Mucosa of stomach (tissue), 1 donor: ENCODE measurements around the gene RPS14.

Experiments
- H3K27me3 ChIP-seq: one replicate; pipeline ENCODE4 v1.7.0; 2013; ENCODE audit warnings: mild to moderate bottlenecking, low read length; ENCODE audit not compliant: control insufficient read depth, insufficient read depth
- H3K36me3 ChIP-seq: one replicate; pipeline ENCODE4 v1.7.0; 2013; ENCODE audit warnings: low read length; ENCODE audit not compliant: control insufficient read depth, insufficient read depth
- H3K4me1 ChIP-seq: one replicate; pipeline ENCODE4 v1.7.0; 2013; ENCODE audit warnings: mild to moderate bottlenecking, low read length; ENCODE audit not compliant: control insufficient read depth, insufficient read depth
- H3K4me3 ChIP-seq: one replicate; pipeline ENCODE4 v1.7.0; 2013; ENCODE audit warnings: low read length
- H3K9ac ChIP-seq: one replicate; pipeline ENCODE4 v1.7.0; 2013; ENCODE audit warnings: mild to moderate bottlenecking, low read length, moderate library complexity
- H3K9me3 ChIP-seq: one replicate; pipeline ENCODE4 v1.7.0; 2013; ENCODE audit warnings: mild to moderate bottlenecking, low read length, moderate library complexity; ENCODE audit not compliant: control insufficient read depth
- donor health status: Pancreatic carcinoma.

RPS14 gene

DNA sequence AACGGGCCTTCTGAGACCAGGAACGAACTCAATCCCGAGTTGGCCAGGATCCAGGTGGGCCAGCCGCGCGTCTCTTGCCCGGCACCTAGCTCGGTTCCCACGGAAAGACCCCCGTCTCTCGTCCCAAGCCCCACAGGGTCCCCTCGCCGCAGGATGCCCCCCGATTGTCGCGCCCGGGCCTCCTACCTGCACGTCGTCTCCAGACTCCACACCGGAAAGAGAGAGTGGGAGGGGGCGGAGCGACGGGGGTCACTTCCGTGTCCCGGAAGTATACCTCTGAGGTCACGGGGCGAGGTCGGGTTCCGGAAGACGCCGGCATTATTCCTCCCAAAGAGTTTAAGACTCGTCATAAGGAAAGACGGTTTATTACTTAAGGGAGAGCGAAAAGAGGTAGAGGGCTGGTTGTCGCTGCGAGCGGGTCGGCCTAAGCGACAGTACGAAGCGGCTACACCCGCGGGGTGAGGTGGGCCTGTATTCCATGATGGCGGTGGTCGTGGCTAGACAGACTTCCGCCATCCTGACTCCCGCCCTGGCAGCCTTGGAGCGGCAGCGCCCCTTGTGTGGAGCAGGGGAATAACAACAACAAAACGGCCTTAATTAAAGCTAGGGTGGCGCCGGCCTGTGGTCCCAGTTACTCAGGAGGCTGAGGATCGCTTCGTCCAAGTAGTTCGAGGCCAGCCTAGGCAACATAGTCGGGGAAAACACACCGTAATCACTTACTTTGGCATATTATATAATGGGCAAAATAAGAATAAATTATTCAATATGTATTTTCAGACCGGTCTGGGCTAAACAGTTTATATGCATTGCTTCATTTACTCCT is at the start of gene RPS14:
Gene RPS14 (minus strand): TSS at position 223 of the 823 bp plus-strand sequence. CDS start 2,006 bp downstream, outside the sequence.
- Histone ChIP-seq H3K9me3 (no peaks in the 10 kb centered on the region), H3K27me3 (no peaks in the 10 kb centered on the region), H3K36me3 (peaks cover 18% of the 10 kb centered on the region), H3K4me1 (peaks cover 13% of the 10 kb centered on the region), H3K4me3 (peak within 1 kb of the TSS; percentile 72), H3K9ac (peak within 1 kb of the TSS; percentile 90)

DNA sequence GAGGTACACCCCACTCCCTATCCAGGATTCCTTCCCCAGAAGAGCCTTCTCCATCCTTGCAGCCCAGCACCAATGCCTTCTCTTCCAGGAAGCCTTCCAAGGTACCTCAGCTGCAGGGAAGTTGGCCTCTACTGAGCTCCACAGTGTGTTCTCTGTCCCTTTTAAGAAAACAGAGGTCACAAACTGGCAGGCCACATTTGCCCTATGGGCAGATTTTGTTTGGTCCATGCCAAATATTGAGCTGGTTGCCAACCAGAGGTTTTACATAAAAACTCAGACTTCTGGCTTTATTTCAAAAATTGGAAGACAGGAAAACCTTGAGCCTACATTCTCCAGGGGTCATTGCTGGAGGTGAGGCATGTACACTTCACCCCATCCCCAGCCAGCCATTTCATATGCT is 49.4 kb upstream of the RPS14 start:
- H3K4me1 ChIP-seq: peaks cover 58% of the 10 kb centered on the region
- no peak overlapping the region for H3K4me3 ChIP-seq
- H3K9me3 ChIP-seq: no peaks in the 10 kb centered on the region
- H3K36me3 ChIP-seq: no peaks in the 10 kb centered on the region
- no peak overlapping the region for H3K9ac ChIP-seq
- H3K27me3 ChIP-seq: no peaks in the 10 kb centered on the region

DNA sequence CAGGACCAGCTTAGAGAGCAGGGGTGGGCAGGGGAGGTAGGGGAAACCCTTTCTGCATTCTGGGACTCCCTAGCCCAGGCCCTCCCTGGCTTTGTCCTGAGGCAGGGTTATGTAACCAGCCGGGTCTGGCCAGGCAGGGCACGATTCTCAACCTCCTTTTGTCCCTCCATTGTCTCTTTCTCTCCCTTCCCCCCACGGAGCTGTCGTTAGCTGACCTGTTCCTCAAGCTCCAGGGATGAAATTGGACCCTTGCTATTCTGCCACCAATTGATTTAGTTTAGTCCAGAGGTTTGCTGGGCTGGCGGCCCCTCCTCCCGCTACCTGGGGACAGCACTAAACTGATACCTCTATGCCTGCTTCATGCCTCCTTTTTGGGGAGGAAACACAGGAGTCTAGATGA is 49.0 kb upstream of the RPS14 start:
- H3K4me1 ChIP-seq: peaks cover 53% of the 10 kb centered on the region
- no peak overlapping the region for H3K4me3 ChIP-seq
- no peaks in the 10 kb centered on the region for H3K36me3 ChIP-seq
- peak overlapping the region; percentile 8 for H3K9ac ChIP-seq
- no peaks in the 10 kb centered on the region for H3K27me3 ChIP-seq
- no peaks in the 10 kb centered on the region for H3K9me3 ChIP-seq

DNA sequence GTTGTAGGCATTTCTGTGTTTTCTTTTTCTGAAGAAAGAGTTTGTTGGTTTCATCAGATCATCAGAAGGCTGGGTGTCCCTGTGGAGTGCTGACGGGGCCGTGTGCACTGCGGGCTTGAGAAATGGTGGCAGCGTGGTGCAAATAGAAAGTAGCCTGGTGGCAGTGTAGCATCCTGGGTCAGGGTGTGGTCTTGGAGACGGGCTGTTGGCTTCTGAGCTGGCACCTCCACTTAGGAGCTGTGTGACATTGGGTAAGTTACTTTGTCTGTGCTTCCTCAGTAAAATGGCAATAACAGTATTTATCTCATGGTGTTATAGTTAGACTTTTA is 48.4 kb upstream of the RPS14 start:
- Histone ChIP-seq H3K9me3 (no peaks in the 10 kb centered on the region), H3K36me3 (no peaks in the 10 kb centered on the region), H3K9ac (peak overlapping the region; percentile 8), H3K27me3 (no peaks in the 10 kb centered on the region), H3K4me3 (no peak overlapping the region), H3K4me1 (peaks cover 51% of the 10 kb centered on the region)

DNA sequence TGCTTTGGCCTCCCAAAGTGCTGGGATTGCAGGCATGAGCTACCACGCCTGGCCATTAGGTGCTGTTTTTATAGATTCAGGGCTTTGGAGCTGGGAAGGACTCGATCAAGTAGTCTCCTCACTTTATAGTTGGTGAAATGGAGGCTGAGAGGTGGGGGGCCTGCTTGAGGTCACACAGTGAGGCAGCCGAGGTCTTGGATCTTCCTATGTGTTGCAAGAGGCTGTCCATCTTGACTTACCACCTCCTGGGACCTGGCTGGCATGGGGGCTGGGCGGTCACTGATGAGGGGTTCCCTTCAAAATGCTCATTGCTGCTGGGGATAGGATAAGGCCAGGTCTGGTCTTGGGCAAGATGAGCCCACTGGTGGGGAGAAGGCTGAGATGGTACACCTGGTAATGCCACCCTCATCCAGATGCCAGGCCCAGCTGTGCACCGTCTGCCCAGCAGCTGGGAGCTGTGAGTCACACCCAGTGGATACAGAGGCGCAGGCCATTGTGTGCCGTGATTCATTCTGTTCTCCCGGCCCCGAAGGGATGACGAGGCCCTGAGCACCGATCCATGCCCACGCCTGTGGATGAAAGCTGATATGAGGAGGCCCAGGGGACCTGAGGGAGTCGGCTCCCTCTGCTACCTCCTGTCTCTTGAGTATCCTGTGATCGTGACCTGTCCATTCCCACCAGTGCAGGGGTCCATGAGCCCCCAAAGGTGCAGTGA is 47.9 kb upstream of the RPS14 start:
- Histone ChIP-seq H3K27me3 (no peaks in the 10 kb centered on the region), H3K9me3 (no peaks in the 10 kb centered on the region), H3K36me3 (no peaks in the 10 kb centered on the region), H3K4me1 (peaks cover 51% of the 10 kb centered on the region), H3K9ac (no peak overlapping the region), H3K4me3 (no peak overlapping the region)

DNA sequence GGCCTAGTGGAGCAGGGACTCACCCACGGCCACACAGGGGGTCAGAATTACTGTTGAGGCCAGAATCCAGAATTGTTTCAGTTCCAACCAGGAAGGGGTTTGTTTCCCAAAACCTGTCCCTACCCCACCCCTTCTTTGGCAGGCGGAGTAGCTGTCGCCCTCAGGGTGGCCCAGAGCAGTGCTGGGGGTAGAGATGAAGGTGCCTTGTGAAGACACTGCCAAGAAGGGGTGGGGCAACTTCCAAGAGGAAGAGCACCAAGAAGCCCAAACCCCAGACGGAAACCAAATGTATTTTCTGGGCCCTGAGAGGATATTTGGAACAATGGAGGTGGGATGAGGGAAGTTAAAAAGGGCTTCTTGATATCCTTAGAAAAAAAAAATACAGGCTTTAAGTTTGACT is 47.0 kb upstream of the RPS14 start:
- Histone ChIP-seq H3K9me3 (no peaks in the 10 kb centered on the region), H3K4me3 (no peak overlapping the region), H3K4me1 (peaks cover 51% of the 10 kb centered on the region), H3K27me3 (no peaks in the 10 kb centered on the region), H3K9ac (no peak overlapping the region), H3K36me3 (no peaks in the 10 kb centered on the region)

DNA sequence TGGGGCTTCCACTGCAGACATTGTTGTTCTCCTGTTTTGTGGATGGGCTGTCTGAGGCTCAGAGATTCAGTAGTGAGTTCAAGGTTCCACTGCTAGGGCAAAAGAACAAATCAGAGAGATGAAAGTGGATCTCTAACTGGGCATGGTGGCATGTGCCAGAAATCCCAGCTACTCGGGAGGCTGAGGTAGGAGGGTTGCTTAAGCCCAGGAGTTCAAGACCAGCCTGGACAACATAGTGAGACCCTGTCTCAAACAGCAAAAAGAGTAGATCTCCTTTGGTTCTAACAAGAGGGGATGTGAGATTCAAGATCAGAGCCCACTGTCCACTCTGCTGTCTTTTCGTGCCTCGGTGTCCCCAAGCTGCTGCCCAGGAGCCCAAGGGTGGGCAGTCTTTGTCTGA is 46.6 kb upstream of the RPS14 start:
- Histone ChIP-seq H3K9me3 (no peaks in the 10 kb centered on the region), H3K4me3 (no peak overlapping the region), H3K4me1 (peaks cover 47% of the 10 kb centered on the region), H3K9ac (no peak overlapping the region), H3K36me3 (no peaks in the 10 kb centered on the region), H3K27me3 (no peaks in the 10 kb centered on the region)

DNA sequence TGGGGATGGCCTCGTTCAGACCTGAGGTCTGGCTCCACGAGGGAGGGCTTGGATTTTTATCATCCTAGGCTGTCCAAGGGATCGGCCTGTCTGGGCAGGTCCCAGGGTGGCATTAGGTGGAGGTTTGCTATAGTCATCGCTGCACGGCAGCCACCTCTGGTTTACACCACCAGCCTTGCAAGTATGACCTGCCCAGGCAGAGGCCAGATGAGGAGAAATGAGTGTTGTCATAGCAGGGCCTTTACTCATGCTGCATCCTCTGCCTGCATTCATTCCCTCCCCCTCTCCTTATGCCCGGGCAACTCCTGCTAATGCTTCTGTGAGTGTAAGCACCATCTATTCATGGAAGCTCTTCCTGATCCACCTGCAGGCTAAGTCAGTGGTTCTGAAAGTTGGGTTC is 43.1 kb upstream of the RPS14 start:
- Histone ChIP-seq H3K4me1 (peaks cover 38% of the 10 kb centered on the region), H3K36me3 (no peaks in the 10 kb centered on the region), H3K27me3 (no peaks in the 10 kb centered on the region), H3K4me3 (no peak overlapping the region), H3K9ac (no peak overlapping the region), H3K9me3 (no peaks in the 10 kb centered on the region)

DNA sequence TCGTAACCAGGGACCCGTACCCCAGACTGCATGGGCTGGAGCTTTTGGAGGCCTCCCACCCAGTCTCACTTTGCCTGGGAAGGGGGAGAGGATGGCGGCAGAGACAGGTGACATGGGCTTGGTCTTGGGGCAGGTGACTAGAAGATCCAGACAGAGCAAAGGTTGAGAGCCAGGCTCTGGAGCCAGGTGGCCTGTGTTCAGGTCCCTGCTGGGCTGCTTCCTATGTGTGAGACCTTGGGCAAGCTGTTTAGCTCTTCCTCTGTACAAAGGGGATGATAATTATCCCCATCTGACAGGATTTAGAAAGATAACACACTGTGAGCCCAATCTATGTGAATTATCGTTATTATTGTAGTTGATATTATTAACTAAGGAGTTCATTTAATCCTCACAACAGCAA is 42.3 kb upstream of the RPS14 start:
- H3K9ac ChIP-seq: no peak overlapping the region
- no peaks in the 10 kb centered on the region for H3K27me3 ChIP-seq
- H3K36me3 ChIP-seq: no peaks in the 10 kb centered on the region
- no peaks in the 10 kb centered on the region for H3K9me3 ChIP-seq
- H3K4me1 ChIP-seq: peaks cover 39% of the 10 kb centered on the region
- H3K4me3 ChIP-seq: no peak overlapping the region

DNA sequence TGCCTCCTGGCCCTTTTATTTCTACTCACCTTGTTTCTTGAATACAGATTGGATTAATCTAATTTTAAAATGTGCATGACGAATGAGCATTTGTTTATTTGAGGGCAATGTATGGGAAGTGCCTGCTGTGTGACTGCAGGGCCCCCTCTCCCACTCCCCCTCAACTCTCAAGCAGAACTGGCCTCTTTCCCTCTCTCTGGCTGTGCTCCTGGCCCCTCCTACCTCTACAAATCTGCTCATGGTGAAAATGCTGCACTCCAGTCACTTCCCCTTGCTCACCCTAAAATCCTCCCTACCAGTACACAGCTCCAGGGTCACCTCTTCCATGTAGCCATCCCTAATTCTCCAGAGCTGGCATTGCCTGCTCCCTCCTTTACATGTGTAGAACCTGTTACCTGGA is 41.2 kb upstream of the RPS14 start:
- H3K4me3 ChIP-seq: no peak overlapping the region
- peaks cover 34% of the 10 kb centered on the region for H3K4me1 ChIP-seq
- H3K36me3 ChIP-seq: no peaks in the 10 kb centered on the region
- H3K27me3 ChIP-seq: no peaks in the 10 kb centered on the region
- H3K9ac ChIP-seq: no peak overlapping the region
- no peaks in the 10 kb centered on the region for H3K9me3 ChIP-seq

DNA sequence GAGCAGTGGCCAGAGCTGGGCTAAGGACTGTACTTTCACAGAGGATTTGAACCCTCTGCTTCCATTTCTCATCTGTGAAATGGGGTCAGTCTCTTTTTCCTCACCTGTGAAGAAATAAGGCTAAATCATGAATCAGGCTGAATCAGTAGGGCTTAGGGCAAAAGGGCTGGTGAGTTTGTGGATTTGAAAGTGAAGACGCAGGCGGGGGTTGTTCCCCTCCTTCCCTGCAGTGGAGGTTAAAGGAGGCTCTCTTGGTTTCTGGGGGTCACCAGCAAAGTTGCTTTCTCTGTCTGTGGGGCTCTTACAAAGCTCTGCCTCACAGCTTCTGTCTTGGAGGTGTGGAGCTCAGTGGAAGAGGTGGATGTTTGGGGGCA is 40.7 kb upstream of the RPS14 start:
- Histone ChIP-seq H3K4me1 (peaks cover 36% of the 10 kb centered on the region), H3K9me3 (no peaks in the 10 kb centered on the region)

DNA sequence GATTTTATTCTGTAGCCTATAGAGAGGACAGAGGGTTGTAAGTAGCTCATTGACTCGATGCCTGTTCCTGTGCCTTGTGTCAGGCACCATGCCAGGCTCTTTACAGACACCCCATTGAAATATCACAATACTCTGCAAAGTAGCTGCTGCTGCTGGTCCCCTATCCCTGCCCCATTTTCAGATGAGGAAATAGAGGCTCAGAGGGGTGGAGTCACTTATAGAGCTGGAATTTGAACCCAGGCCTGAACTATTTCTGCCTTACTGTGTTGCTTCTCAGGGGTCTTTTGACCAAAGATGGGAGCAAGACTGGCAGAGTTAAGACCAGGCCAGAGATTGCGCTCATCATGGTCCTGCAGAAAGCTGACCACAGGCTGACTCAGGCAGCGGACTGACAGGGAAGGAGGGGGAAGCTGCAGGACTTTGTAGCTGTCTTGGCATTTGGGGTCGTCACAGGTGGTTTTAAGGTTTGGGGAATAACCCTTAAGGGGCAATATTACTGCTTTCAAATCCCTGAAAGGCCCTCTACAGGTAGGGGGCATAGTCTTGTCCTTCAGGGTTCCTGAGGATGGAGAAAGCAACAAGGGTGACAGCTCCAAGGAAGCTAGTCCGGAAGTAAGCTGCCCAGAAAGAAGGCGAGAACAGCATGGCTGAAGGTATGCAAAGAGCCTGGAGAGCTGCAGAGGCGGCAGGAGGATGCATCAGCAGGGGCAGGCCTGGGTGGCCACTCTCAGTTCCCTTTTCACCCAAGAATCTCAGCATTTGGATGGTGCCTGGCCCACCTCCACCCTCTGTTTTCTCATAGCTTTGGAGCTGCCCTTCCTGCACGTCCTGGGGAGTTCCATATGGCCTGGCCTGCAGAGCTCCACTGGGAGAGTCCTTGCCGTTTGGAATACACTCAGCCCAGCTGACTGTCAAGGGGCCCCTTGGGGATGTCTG is 40.1 kb upstream of the RPS14 start:
- no peak overlapping the region for H3K4me3 ChIP-seq
- H3K9ac ChIP-seq: peak overlapping the region; percentile 38
- no peaks in the 10 kb centered on the region for H3K27me3 ChIP-seq
- H3K9me3 ChIP-seq: no peaks in the 10 kb centered on the region
- H3K36me3 ChIP-seq: no peaks in the 10 kb centered on the region
- peaks cover 42% of the 10 kb centered on the region for H3K4me1 ChIP-seq

More for the DNA sequence above, 40.7 kb upstream of the RPS14 start:
- no peak overlapping the region for H3K4me3 ChIP-seq
- no peaks in the 10 kb centered on the region for H3K36me3 ChIP-seq
- no peaks in the 10 kb centered on the region for H3K27me3 ChIP-seq
- no peak overlapping the region for H3K9ac ChIP-seq
